ENCODE measurements around the gene LYPD6B.

- no peak for TF ChIP-seq EZH2 (optimal IDR thresholded peaks at IDR 0.05; ENCODE audit: low read depth, low read length)
- no peak for TF ChIP-seq CTCF (IDR thresholded peaks at IDR 0.05; ENCODE audit: low read length)
- no peak for TF ChIP-seq EZH2phosphoT487 (IDR thresholded peaks at IDR 0.05; ENCODE audit: low read length)
Observed at GRCh38 chr2:149082735-149083134, 44.2 kb downstream of the LYPD6B start.
